ENCODE results near the gene MB.

GRCh38 chr22:35645646-35646045 is 28.5 kb upstream of the MB start:
- TF ChIP-seq POLR2A (IDR thresholded peaks at IDR 0.05) (no peak), CTCF (IDR thresholded peaks at IDR 0.05) (no peak)

Measured in lower leg skin (tissue), 3 donors.